ENCODE data around the gene PCDHGA5. TPM values are rescaled to one million over a fixed set of nuclear protein-coding genes. Genes with fewer than 3 reads are reported as not detected.
"Not testable (repeated sequence)": the region's sequence is repeated elsewhere in the genome, so short reads cannot be mapped to it uniquely, and the experiment has no call there.

Gene PCDHGA5
- polyA plus RNA-seq, 3 donors = not detected

- Histone ChIP-seq H3K9me3 (replicated peaks in 1 of 2; ENCODE audit: control insufficient read depth in 1 of 2, insufficient read depth in 1 of 2, low read length in 2 of 2) (peaks cover 50 to 92% of the 10 kb centered on the region in 2 donors), H3K36me3 (replicated peaks in 1 of 2; ENCODE audit: control insufficient read depth in 1 of 2, insufficient read depth in 2 of 2, low read length in 2 of 2) (no peaks in the 10 kb centered on the region), H3K27me3 (ENCODE audit: control insufficient read depth in 2 of 2, insufficient read depth in 2 of 2, low read length in 2 of 2) (peaks cover 53 to 97% of the 10 kb centered on the region in 2 donors), H3K4me3 (replicated peaks in 1 of 3; ENCODE audit: low read depth in 2 of 3, low read length in 3 of 3) (no peak within 1 kb of the TSS), H2AFZ (ENCODE audit: insufficient read depth, low read depth, low read length, poor library complexity, severe bottlenecking) (no peak within 1 kb of the TSS), H3K4me2 (replicated peaks; ENCODE audit: extremely low read depth, low read length, poor library complexity, severe bottlenecking) (no peak within 1 kb of the TSS), H3K9ac (ENCODE audit: insufficient read depth, low read length, poor library complexity, severe bottlenecking) (no peak within 1 kb of the TSS), H3K79me2 (ENCODE audit: insufficient read depth, low read length) (no peaks in the 10 kb centered on the region), H4K20me1 (ENCODE audit: insufficient read depth, low read length) (no peaks in the 10 kb centered on the region), H3K4me1 (ENCODE audit: control insufficient read depth in 1 of 2, insufficient read depth in 2 of 2, low read length in 2 of 2) (no peaks in the 10 kb centered on the region), H3K27ac (ENCODE audit: low read depth in 1 of 2, low read length in 2 of 2) (no peak within 1 kb of the TSS)
- peaks cover 7 to 12% of the 10 kb centered on the region in 2 donors for H3K36me3 Mint-ChIP-seq
- intact Hi-C loops (cut with micrococcal nuclease) = no loop called here
- H3K9me3 Mint-ChIP-seq = peaks cover 41 to 79% (median 64%) of the 10 kb centered on the region in 7 donors
- WGBS (ENCODE audit: insufficient coverage) = 31% methylated on average over 23 of the region's 38 CpGs
- H3K27me3 Mint-ChIP-seq (ENCODE audit: low read depth in 3 of 3) = peaks cover 59 to 88% (median 84%) of the 10 kb centered on the region in 3 donors
- peak; percentile 12 for TF ChIP-seq CTCF (IDR thresholded peaks at IDR 0.05)
- H3K4me1 Mint-ChIP-seq = peaks cover 5% of the 10 kb centered on the region
- DNase-seq = no peak
- peak within 1 kb of the TSS; percentile 42 to 69 for H3K4me3 Mint-ChIP-seq
- H3K27ac Mint-ChIP-seq = no peak within 1 kb of the TSS
Measured at GRCh38 chr5:141392429-141393198, 28.7 kb downstream of the PCDHGA5 start, which contains the start of gene PCDHGA8. PCDHGA8 (plus strand) TSS chr5:141392633; CDS start chr5:141392814, 181 bp downstream.

- peaks cover 51 to 91% of the 10 kb centered on the region in 2 donors for H3K9me3 ChIP-seq (replicated peaks in 1 of 2; ENCODE audit: control insufficient read depth in 1 of 2, insufficient read depth in 1 of 2, low read length in 2 of 2)
- H3K27me3 ChIP-seq (ENCODE audit: control insufficient read depth in 2 of 2, insufficient read depth in 2 of 2, low read length in 2 of 2) = peaks cover 52 to 97% of the 10 kb centered on the region in 2 donors
- H3K9ac ChIP-seq (ENCODE audit: insufficient read depth, low read length, poor library complexity, severe bottlenecking) = no peak overlapping the region
- peaks cover 41 to 79% (median 64%) of the 10 kb centered on the region in 7 donors for H3K9me3 Mint-ChIP-seq
- no peak overlapping the region for H2AFZ ChIP-seq (ENCODE audit: insufficient read depth, low read depth, low read length, poor library complexity, severe bottlenecking)
- H3K4me3 ChIP-seq (replicated peaks in 1 of 3; ENCODE audit: low read depth in 2 of 3, low read length in 3 of 3) = no peak overlapping the region
- H3K36me3 Mint-ChIP-seq = peaks cover 7 to 12% of the 10 kb centered on the region in 2 donors
- H3K27me3 Mint-ChIP-seq (ENCODE audit: low read depth in 3 of 3) = peaks cover 62 to 89% (median 86%) of the 10 kb centered on the region in 3 donors
- 45% methylated on average over 15 of the region's 21 CpGs for WGBS (ENCODE audit: insufficient coverage)
- H4K20me1 ChIP-seq (ENCODE audit: insufficient read depth, low read length) = no peaks in the 10 kb centered on the region
- H3K4me2 ChIP-seq (replicated peaks; ENCODE audit: extremely low read depth, low read length, poor library complexity, severe bottlenecking) = no peak overlapping the region
- no peak for DNase-seq
- peaks cover 5% of the 10 kb centered on the region for H3K4me1 Mint-ChIP-seq
- no peak overlapping the region for H3K27ac Mint-ChIP-seq
- H3K79me2 ChIP-seq (ENCODE audit: insufficient read depth, low read length) = no peaks in the 10 kb centered on the region
- peak overlapping the region in 1 of 2 donors; percentile 69 for H3K4me3 Mint-ChIP-seq
- TF ChIP-seq CTCF (IDR thresholded peaks at IDR 0.05) = no peak
- intact Hi-C loops (cut with micrococcal nuclease) = no loop called here
- H3K4me1 ChIP-seq (ENCODE audit: control insufficient read depth in 1 of 2, insufficient read depth in 2 of 2, low read length in 2 of 2) = no peaks in the 10 kb centered on the region
- H3K36me3 ChIP-seq (replicated peaks in 1 of 2; ENCODE audit: control insufficient read depth in 1 of 2, insufficient read depth in 2 of 2, low read length in 2 of 2) = no peaks in the 10 kb centered on the region
- H3K27ac ChIP-seq (ENCODE audit: low read depth in 1 of 2, low read length in 2 of 2) = no peak overlapping the region
Measured at GRCh38 chr5:141393267-141393666, 29.3 kb downstream of the PCDHGA5 start.

- H3K4me1 Mint-ChIP-seq; H2AFZ ChIP-seq (ENCODE audit: insufficient read depth, low read depth, low read length, poor library complexity, severe bottlenecking); H3K27ac Mint-ChIP-seq; H4K20me1 ChIP-seq (ENCODE audit: insufficient read depth, low read length); H3K4me3 ChIP-seq (replicated peaks in 1 of 3; ENCODE audit: low read depth in 2 of 3, low read length in 3 of 3); intact Hi-C loops (cut with micrococcal nuclease); H3K4me2 ChIP-seq (replicated peaks; ENCODE audit: extremely low read depth, low read length, poor library complexity, severe bottlenecking); H3K27ac ChIP-seq (ENCODE audit: low read depth in 1 of 2, low read length in 2 of 2); H3K9ac ChIP-seq (ENCODE audit: insufficient read depth, low read length, poor library complexity, severe bottlenecking); H3K4me1 ChIP-seq (ENCODE audit: control insufficient read depth in 1 of 2, insufficient read depth in 2 of 2, low read length in 2 of 2); H3K79me2 ChIP-seq (ENCODE audit: insufficient read depth, low read length); DNase-seq; H3K36me3 ChIP-seq (replicated peaks in 1 of 2; ENCODE audit: control insufficient read depth in 1 of 2, insufficient read depth in 2 of 2, low read length in 2 of 2): not testable (repeated sequence)
- H3K9me3 Mint-ChIP-seq = peaks cover 39 to 79% (median 64%) of the 10 kb centered on the region in 7 donors
- H3K4me3 Mint-ChIP-seq = peak overlapping the region in 1 of 2 donors; percentile 72
- WGBS (ENCODE audit: insufficient coverage) = 30% methylated on average over 30 of the region's 53 CpGs
- peaks cover 7 to 11% of the 10 kb centered on the region in 2 donors for H3K36me3 Mint-ChIP-seq
- Histone ChIP-seq H3K9me3 (replicated peaks in 1 of 2; ENCODE audit: control insufficient read depth in 1 of 2, insufficient read depth in 1 of 2, low read length in 2 of 2) (peaks cover 50 to 91% of the 10 kb centered on the region in 2 donors), H3K27me3 (ENCODE audit: control insufficient read depth in 2 of 2, insufficient read depth in 2 of 2, low read length in 2 of 2) (peaks cover 54 to 97% of the 10 kb centered on the region in 2 donors)
- peaks cover 64 to 89% (median 86%) of the 10 kb centered on the region in 3 donors for H3K27me3 Mint-ChIP-seq (ENCODE audit: low read depth in 3 of 3)
Measured at GRCh38 chr5:141394401-141395187, 30.6 kb downstream of the PCDHGA5 start.
